Brain pericyte (primary cell): ENCODE results near the gene C1orf146.
"Not testable (repeated sequence)": the region's sequence is repeated elsewhere in the genome, so short reads cannot be mapped to it uniquely, and the experiment has no call there.

Experiments used
- DNase-seq: peaks from one replicate; pipeline ENCODE4 v3.0.0-alpha.2; 2012; ENCODE audit warnings: low read depth, low spot score

The C1orf146 gene

DNA sequence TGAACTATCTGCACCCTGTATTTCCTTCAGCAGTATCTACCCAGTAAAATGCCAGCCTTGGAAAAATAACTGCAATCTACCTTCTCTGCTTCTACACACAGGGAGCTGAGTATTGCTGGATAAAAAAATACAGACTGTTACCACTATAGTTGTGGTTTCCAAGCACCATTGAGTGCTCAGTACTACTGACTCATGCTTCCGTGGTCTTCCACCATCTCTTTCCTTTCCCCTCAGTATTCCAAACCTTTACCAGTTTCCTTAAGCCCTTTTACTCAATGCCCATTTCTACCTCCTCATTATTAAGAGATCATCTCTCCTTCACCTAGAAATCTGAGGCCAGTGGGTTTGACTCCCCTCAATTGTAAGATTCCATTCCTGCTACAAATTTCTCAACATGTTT lies 57.2 kb downstream of the C1orf146 start:
- no peak for DNase-seq

DNA sequence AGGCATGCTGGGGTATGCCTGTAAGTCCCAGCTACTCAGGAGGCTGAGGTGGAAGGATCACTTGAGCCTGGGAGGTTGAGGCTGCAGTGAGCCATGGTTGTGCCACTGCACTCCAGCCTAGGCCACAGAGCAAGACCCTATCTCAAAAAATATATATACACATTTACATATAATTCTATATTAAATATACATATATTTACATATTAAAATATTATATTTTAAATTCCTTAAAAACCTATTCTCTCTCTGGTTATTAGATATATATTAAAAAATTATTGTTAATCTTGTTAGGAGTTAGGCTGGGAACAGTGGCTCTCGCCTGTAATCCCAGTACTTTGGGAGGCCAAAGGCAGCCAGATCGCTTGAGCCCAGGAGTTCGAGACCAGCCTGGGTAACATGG lies 58.4 kb downstream of the C1orf146 start:
- no peak for DNase-seq

DNA sequence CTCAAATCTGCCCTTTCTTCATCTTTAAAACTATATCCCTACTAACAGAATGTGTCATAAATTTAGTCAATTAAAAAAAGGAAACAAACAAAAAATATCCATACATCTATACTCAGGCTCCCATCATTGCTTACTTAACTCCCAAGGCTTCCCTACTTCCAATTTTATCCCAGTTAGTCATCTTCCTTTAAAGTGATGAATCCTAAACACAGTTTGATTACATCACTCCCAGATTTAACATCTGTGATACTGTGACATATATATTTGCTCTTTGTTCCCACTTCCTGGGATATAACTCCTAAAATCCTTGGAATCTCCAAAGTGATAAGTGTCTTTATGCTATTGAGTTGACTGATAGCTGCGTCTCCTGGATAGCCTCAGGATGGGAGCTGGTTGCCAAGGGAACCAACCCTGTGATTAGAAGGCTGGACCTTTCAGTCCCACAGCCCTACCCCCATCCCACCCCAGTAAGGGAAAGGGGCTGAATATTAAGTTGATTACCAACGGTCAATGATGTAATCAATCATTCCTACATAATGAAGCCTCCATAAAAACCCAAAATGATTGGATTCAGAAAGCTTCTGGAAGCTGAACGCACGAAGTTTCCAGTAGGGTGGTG lies 59.5 kb downstream of the C1orf146 start:
- no peak for DNase-seq

DNA sequence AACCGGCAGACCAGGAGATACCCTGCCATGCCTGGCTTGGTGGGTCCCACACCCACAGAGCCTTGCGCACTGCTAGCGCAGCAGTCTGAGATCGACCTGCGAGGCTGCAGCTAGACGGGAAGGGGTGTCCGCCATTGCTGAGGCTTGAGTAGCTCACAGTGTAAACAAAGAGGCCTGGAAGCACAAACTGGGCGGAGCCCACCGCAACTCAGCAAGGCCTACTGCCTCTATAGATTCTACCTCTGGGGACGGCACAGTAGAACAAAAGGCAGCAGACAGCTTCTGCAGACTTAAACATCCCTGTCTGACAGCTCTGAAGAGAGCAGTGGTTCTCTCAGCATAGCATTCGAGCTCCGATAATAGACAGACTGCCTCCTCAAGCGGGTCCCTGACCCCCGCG lies 62.1 kb downstream of the C1orf146 start:
- not testable (repeated sequence) for DNase-seq

DNA sequence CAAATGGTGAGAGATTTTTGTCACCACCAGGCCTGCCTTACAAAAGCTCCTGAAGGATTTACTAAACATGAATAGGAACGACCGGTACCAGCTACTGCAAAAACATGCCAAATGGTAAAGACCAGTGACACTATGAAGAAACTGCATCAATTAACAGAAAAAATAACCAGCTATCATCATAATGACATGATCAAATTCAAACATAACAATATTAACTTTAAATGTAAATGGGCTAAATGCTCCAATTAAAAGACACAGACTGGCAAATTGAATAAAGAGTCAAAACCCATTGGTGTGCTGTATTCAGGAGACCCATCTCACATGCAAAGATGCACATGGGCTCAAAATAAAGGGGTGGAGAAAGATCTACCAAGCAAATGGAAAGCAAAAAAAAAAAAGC lies 63.7 kb downstream of the C1orf146 start:
- not testable (repeated sequence) for DNase-seq

DNA sequence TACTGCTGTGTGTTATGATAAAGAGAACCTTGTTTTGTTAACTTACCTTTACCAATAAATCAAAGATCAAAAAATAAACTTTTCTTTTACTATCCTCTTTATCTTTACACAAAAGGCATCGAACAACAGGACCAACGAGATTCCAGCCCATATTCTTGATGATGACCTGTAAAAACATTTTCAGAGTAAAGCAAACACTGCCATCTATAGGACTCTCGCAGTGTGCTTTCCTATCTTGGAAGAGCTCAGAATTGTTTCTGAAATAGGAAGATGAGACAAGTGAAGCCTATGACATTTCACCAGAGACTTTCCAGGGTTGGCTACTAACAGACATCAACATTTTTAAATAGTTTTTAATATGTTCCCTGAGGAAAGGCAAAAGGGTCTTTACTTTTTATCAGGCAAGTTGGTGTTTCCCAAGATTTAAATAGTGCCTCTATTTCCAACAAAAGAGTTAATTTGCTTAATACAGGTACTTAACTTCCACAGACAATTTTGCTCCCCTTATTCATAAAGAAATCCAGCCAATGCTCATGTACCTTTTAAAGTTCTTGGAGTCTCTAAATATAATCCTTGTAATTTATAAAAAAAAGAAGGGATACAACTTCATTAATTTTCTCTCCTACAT lies 73.8 kb downstream of the C1orf146 start:
- DNase-seq: peak; percentile 20
